HG03095 (cell line): ENCODE data around the gene DAB1.
"Not testable (repeated sequence)": the region's sequence is repeated elsewhere in the genome, so short reads cannot be mapped to it uniquely, and the experiment has no call there.

ENCODE experiments used
- ATAC-seq: cut with Tn5 transposase; IDR thresholded peaks from one replicate; pipeline ENCODE4 v1.9.1; 2021; ENCODE audit warnings: moderate library complexity; ENCODE audit not compliant: unreplicated experiment

DAB1 gene

GRCh38 chr1:57362480-57362879 lies 61.4 kb downstream of the DAB1 start:
- no peak for ATAC-seq

DNA sequence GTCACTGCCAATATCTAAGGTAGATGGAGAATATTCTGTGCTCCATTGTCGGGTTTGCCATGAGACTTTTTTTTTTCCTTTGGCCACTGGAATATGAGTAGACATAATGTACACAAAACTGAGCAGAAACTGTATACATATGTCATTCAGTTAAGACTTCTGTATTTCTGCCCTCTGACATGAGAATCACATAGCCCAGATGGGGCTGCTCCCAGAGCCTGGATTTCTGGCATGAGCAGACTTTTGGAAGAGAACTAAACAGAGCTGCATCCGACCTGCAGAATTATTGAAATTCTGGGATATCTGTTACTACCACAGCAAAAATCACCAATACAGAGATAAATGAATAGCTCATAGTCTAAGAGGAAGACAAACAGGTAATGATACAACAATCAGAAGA lies 62.3 kb downstream of the DAB1 start:
- no peak for ATAC-seq

GRCh38 chr1:57360846-57361407 lies 62.9 kb downstream of the DAB1 start:
- no peak for ATAC-seq

DNA sequence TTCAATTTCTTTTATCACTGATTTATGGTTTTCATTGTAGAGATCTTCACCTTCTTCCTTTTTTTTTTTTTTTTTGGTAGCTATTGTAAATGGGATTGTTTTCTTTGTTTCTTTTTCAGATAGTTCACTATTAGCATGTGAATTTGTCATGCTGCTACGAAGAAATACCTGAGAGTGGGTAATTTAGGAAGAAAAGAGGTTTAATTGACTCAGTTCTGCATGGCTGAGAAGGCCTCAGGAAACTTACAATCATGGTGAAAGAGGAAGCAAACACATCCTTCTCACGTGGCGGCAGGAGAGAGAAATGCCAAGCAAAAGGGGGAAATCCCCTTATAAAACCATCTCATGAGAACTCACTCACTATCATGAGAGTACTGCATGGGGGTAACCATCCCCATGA lies 66.4 kb downstream of the DAB1 start:
- no peak for ATAC-seq

DNA sequence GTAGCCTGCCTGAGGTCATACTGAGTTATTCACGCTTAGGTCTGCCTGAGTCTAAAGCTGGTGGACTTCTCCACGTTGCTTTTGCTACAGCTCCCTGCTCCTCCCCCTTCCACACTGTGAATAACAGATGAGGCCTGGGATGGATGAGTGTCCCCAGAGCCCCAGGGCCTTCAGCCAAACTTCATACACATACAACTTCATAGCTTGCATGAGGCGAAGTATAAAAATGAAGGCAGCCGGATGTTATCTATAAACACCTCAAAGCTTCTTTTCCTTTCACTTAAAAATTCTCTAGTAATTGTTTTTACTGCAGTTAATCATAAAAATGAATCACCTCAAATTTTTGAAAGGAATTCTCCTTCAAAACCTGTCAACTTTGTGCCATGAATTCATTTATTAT lies 70.2 kb downstream of the DAB1 start:
- no peak for ATAC-seq

- ATAC-seq: no peak
Measured at GRCh38 chr1:57350610-57351009, 73.2 kb downstream of the DAB1 start.

- ATAC-seq: no peak
Measured at GRCh38 chr1:57348921-57349320, 74.9 kb downstream of the DAB1 start.

DNA sequence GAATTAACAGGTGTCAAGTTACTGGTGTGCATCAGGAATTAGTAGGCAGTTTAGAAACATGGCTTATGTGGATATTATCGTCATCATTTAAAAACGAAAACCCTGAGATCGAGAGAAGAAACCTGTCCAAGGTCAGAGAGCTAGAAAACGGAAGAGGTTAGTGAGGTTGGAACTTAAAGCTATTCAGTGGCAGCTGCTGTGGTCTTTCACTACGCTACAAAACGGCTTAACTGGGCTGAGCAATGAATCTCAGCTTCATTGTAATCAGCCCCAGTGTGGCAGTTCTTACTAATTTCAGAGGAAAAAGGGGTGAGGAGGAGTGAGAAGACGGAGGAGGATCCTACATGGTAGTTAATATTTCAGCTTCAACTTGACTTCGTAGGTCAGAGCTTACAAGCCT lies 77.9 kb downstream of the DAB1 start:
- no peak for ATAC-seq

- no peak for ATAC-seq
Measured at GRCh38 chr1:57344265-57344664, 79.6 kb downstream of the DAB1 start.

GRCh38 chr1:57343298-57343915 lies 80.5 kb downstream of the DAB1 start:
- ATAC-seq: not testable (repeated sequence)

DNA sequence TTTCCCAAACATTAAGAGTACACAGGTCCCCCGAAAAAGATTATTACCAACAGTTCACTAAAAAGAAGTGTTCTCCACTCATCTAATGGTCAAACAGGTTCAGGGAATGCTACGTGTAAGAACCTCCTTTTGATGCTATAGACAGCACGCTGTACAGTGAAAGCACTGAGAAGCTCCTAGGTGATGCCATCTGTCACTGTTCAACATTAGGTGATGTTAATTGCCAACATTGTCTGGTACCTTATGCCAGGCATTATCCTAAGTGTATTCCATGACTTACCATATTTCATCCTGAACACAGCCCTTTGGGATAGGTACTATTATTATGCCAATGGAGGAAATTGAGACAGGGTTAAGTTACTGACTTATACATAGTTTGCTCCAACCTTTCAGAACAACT lies 82.1 kb downstream of the DAB1 start:
- ATAC-seq: no peak

DNA sequence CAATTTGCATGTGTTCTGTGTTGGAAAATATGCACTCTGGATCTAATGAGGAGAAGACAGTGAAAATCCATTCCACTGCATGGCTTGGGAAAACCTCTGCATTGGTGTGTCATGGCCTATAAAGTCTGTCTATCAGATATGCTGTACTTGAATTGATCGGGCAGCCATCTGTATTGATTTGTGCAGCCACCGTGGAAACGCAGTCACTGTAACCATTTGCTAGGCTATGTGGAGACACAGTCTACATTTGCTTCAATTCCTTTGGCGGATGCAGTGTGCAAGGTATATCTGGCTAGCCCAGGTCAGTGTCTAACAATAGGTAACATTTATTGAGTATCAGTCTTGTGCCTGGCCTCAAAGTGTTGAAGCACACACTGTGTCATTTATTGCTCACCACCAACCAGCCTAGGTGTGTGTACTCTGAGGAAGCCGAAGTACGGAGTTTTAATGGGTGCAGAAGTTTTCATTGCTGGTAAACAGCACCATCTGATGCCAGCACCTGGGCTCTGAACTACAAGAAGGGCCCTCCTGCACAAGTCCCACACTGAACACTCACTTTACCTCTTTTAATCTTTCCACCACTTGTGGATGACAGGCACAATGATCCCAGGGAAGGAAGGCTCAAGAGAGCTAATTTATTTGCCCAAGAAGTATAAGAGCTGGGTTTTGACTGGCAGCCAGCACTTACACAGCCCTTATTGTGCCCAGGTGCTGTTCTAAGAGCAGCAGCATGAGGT lies 83.4 kb downstream of the DAB1 start:
- no peak for ATAC-seq

DNA sequence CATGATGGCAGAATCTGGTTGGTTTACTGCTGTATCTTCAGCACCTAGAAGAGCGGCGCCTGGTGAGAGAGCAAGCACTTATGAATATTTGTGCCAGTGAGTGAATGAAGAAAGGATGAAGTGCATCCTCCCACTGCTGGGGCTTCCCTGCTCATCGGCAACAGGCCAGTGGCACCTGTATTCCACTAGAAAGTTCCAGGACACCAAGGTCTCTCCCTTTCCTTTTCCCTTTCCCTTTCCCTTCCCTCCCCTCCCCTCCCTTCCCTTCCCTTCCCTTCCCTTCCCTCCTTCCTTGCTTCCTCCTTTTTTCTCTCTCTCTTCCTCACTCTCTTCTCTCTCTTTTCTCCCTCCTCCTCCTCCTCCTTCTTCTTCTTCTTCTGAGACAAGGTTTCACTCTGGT lies 86.2 kb downstream of the DAB1 start:
- no peak for ATAC-seq

- no peak for ATAC-seq
Measured at GRCh38 chr1:57336793-57337192, 87.1 kb downstream of the DAB1 start.

GRCh38 chr1:57331620-57332019 lies 92.2 kb downstream of the DAB1 start:
- ATAC-seq: no peak

DNA sequence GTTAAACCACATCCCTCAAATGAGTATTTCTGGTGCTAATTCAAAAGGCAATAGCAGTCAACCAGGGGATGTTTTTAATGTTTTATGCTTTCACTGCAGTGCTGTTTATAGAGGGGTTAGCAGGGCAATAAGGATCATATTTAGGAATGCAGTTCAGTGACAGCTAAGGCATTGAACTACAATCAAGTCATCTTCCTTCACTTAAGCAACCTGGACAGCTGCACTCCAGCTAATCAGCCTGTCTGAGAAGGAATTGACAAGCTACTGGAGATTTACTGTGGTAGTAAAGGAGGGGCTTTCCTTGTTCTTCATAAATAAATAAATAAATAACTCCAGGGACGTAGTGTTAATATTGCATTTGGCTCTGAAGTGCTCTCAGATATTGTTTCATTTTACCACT lies 93.9 kb downstream of the DAB1 start:
- ATAC-seq: no peak

DNA sequence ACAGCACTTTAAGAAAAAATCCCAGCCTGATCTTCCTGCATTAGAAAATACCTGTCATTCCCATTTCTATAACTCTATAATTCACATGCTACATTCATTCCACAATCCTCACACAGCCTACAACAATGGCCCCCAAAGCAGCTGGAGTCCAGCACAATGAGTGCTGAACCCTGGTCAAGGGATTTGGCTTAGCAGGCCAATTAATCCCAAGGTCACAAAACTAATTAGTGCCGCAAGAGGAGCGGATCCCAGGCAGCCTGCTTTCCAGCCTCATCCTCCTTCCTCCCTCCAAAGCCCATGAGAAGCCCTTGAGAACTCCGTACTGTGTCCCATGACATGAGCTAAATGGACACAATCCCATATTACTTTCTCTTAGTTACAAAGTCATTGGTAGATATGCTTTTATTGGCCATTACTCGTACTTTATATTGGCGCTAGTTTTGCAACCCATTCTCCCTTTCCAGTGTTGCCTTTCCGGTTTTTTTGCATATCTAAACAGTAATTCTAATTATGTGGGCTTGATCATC lies 94.8 kb downstream of the DAB1 start:
- no peak for ATAC-seq

DNA sequence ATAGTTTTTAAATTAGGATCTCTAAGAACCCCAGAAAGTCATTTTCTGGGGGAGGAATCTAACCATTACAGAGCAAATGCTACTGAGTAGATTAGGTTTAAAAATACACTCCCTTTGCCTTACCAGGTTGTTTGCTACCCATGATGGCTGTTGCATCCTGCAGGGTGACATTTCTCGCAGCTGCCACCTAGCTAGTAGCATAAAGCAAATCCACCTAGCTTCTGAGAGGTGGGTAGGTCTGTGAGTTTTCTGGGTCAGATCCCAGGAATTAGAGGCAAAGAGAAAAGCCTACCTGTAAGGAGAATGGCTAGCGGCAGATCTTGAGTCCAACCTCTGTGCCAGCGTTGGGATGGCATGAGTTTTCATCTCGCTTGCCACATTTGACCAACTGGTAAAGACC lies 95.9 kb downstream of the DAB1 start:
- ATAC-seq: no peak

DNA sequence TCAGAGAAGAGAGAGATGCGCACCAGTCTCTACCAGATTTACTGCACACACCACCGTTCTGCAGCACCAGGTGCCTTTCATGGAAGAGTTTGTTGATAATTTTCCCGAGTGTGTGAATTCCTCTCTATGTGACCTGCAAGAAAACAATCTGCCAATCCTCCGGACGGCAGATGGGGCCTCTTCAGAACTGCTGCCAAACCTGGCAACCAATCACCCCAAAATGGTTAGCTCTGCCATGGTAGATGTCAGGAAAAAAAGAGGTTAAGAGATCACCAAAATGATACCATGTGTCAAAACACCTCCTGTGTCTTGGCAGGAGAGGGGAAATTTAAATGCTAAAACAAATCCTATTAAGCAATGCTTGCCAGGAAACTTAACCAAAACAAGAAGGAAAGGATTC lies 96.5 kb downstream of the DAB1 start:
- ATAC-seq: no peak

GRCh38 chr1:57325536-57325935 lies 98.3 kb downstream of the DAB1 start:
- ATAC-seq: no peak

- no peak for ATAC-seq
Measured at GRCh38 chr1:57325117-57325516, 98.7 kb downstream of the DAB1 start.

GRCh38 chr1:57324388-57324787 lies 99.5 kb downstream of the DAB1 start:
- ATAC-seq: no peak
